Liver (tissue), 9 donors: ENCODE measurements around the gene ERCC6L. TPM values are rescaled to one million over a fixed set of nuclear protein-coding genes. Genes with fewer than 3 reads are reported as not detected.

ENCODE experiments used
- DNase-seq: peaks from one replicate; pipeline ENCODE4 v3.0.0-alpha.2; 2017; ENCODE audit warnings: low spot score
- H3K27ac ChIP-seq, 2 donors: one replicate each; pipeline ENCODE4 v1.7.0; 2013; ENCODE audit warnings: inconsistent platforms in 2 of 2, low read length in 2 of 2, control low read depth in 1 of 2, low read depth in 1 of 2, mild to moderate bottlenecking in 1 of 2
- H3K27me3 ChIP-seq, 4 donors: one replicate each; pipeline versions ENCODE4 v1.6.1 to v1.7.0; 2013; ENCODE audit warnings: low read length in 3 of 4, inconsistent platforms in 1 of 4, mild to moderate bottlenecking in 1 of 4, moderate library complexity in 1 of 4; ENCODE audit not compliant: control insufficient read depth in 4 of 4, insufficient read depth in 4 of 4
- H3K36me3 ChIP-seq, 4 donors: one replicate each; pipeline versions ENCODE4 v1.6.1 to v1.7.0; 2013; ENCODE audit warnings: low read length in 3 of 4, mild to moderate bottlenecking in 3 of 4, low read depth in 1 of 4, moderate library complexity in 1 of 4; ENCODE audit not compliant: control insufficient read depth in 4 of 4, insufficient read depth in 3 of 4
- H3K4me1 ChIP-seq, 4 donors: one replicate each; pipeline versions ENCODE4 v1.6.1 to v1.7.0; 2013; ENCODE audit warnings: low read length in 3 of 4, mild to moderate bottlenecking in 3 of 4, moderate library complexity in 1 of 4; ENCODE audit not compliant: control insufficient read depth in 4 of 4, insufficient read depth in 4 of 4
- H3K4me3 ChIP-seq, 3 donors: one replicate each; pipeline versions ENCODE4 v1.6.1 to v1.7.0; 2013; ENCODE audit warnings: low read length in 3 of 3, control low read depth in 1 of 3, low read depth in 1 of 3, mild to moderate bottlenecking in 1 of 3
- H3K9ac ChIP-seq, 2 donors: one replicate each; pipeline ENCODE4 v1.7.0; 2013; ENCODE audit warnings: low read length in 2 of 2, mild to moderate bottlenecking in 2 of 2, moderate library complexity in 2 of 2, control low read depth in 1 of 2, low read depth in 1 of 2
- H3K9me3 ChIP-seq, 4 donors: one replicate each; pipeline versions ENCODE4 v1.6.1 to v1.7.0; 2013; ENCODE audit warnings: low read length in 3 of 4; ENCODE audit not compliant: control insufficient read depth in 4 of 4
- ATF3 ChIP-seq: IDR thresholded peaks from 2 replicates; pipeline ENCODE4 v1.6.1; 2016; ENCODE audit warnings: antibody characterized with exemption
- CTCF ChIP-seq: fragments of 150-350 bp; IDR thresholded peaks from 2 replicates; pipeline ENCODE4 v1.5.1; 2017; ENCODE audit warnings: improper control_type of control experiment, low read depth, low read length; ENCODE audit not compliant: missing input control
- EGR1 ChIP-seq, 2 donors: IDR thresholded peaks; 2 replicates each; pipeline ENCODE4 v1.6.1; 2016 to 2018; ENCODE audit warnings: antibody characterized with exemption in 2 of 2, low read depth in 2 of 2
- FOXA1 ChIP-seq: IDR thresholded peaks from 2 replicates; pipeline ENCODE4 v1.6.1; 2016; ENCODE audit warnings: antibody characterized with exemption
- FOXA2 ChIP-seq: IDR thresholded peaks from 2 replicates; pipeline ENCODE4 v1.6.1; 2016; ENCODE audit warnings: antibody characterized with exemption
- GABPA ChIP-seq, 2 donors: IDR thresholded peaks in 1 of 2; conservative IDR thresholded peaks in 1 of 2; 2 replicates each; pipeline ENCODE4 v1.6.1; 2016; ENCODE audit warnings: antibody characterized with exemption in 2 of 2, mild to moderate bottlenecking in 1 of 2, moderate library complexity in 1 of 2
- HNF4A ChIP-seq, 2 donors: conservative IDR thresholded peaks; 2 replicates each; pipeline ENCODE4 v1.6.1; 2016; ENCODE audit warnings: antibody characterized with exemption in 2 of 2, mild to moderate bottlenecking in 2 of 2
- HNF4G ChIP-seq: IDR thresholded peaks from 2 replicates; pipeline ENCODE4 v1.6.1; 2016; ENCODE audit warnings: antibody characterized with exemption
- JUND ChIP-seq, 2 donors: IDR thresholded peaks; 2 replicates each; pipeline ENCODE4 v1.6.1; 2016; ENCODE audit warnings: antibody characterized with exemption in 2 of 2
- RAD21 ChIP-seq, 2 donors: IDR thresholded peaks; 2 replicates each; pipeline ENCODE4 v1.6.1; 2016; ENCODE audit warnings: antibody characterized with exemption in 2 of 2, mild to moderate bottlenecking in 2 of 2
- RXRA ChIP-seq, 2 donors: IDR thresholded peaks; 2 replicates each; pipeline ENCODE4 v1.6.1; 2017 to 2018; ENCODE audit warnings: antibody characterized with exemption in 2 of 2, mild to moderate bottlenecking in 1 of 2
- SP1 ChIP-seq: IDR thresholded peaks from 2 replicates; pipeline ENCODE4 v1.6.1; 2018; ENCODE audit warnings: antibody characterized with exemption, mild to moderate bottlenecking
- TAF1 ChIP-seq: conservative IDR thresholded peaks from 2 replicates; pipeline ENCODE4 v1.6.1; 2016; ENCODE audit warnings: antibody characterized with exemption, mild to moderate bottlenecking
- YY1 ChIP-seq: IDR thresholded peaks from 2 replicates; pipeline ENCODE4 v1.6.1; 2016; ENCODE audit warnings: antibody characterized with exemption, mild to moderate bottlenecking
- ZBTB33 ChIP-seq: IDR thresholded peaks from 2 replicates; pipeline ENCODE4 v1.6.1; 2016; ENCODE audit warnings: antibody characterized with exemption
- WGBS: extraction: QIAGEN DNeasy Blood & Tissue Kit; methylation state at CpG from one replicate; pipeline ENCODE4 v1.1.7; 2013; 5-methylcytosine and 5-hydroxymethylcytosine counted together
- polyA plus RNA-seq, 2 donors: library from polyadenylated mRNA; stranded (reverse) in 1 of 2; unstranded in 1 of 2; fragments of 200-250 nt in 1 of 2; fragments of >200 nt in 1 of 2; fragmentation: Nextera tagmentation in 1 of 2; extraction: Ambion mirVana in 1 of 2; gene quantifications; one replicate each; pipeline versions ENCODE4 v1.2.1 to v1.2.3, GENCODE V29; 2013 to 2015
- total RNA-seq, 2 donors: library from RNA; depleted of rRNA; stranded (reverse); fragments of >200 nt; gene quantifications; one replicate each; pipeline ENCODE4 v1.2.3, GENCODE V29; 2014
- TF ChIP-seq, protein P1 (sequence below): IDR thresholded peaks from 2 replicates; pipeline ENCODE4 v1.6.1; 2016; ENCODE audit warnings: antibody characterized with exemption, mild to moderate bottlenecking
- TF ChIP-seq, protein P2 (sequence below): IDR thresholded peaks from 2 replicates; pipeline ENCODE4 v1.6.1; 2016; ENCODE audit warnings: antibody characterized with exemption
- donor health status: healthy.
- donor health status: healthy.
- donor health status: healthy.
- donor health status: healthy.
- donor health status: healthy.

Gene ERCC6L
- total and polyA plus RNA-seq, 4 donors, result 0.17 to 4.7 (median 0.29) TPM; not detected in 1

DNA sequence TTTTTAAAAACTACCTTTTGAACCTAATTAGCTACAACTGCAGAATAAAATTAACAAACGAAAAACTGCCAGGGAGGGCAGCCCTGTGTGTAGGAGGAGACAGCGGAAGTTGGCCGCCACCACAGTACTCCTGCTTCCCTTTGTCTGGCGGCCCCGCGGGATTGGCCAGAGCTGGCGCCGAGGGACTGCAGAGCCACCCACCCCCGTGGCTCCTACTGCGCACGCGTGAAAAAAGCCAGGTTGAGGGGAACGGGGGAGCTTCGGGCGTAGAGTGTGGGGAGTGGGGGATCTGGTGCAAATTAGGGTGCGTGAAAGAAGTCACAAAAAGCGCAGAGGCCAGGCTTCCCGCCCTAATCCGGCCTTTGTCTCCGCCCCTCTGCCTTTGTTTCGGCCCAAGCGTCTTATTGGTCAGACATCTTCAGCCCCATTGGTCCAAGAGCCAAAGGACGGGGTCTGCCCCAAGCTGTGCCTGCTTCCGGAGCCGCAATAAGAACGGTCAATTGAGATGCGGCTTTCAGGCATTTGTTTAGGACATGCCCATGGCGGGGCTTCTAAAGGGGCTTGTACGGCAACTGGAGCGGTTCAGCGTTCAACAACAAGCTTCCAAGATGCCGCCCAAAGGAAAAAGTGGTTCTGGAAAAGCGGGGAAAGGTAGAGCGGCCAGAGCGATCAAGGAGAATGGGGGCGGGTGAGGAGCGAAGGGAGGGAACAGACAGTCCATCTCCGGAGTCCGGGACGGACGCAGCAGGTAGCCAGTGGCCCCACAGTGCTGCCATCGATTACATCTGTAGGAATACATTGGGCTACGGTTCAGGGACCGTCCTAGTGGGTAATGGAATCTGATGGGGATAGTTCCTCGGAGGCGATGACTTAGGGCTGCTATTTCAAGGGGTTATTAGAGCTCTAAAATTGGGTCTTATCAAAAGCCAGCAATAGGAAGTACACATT lies 57.4 kb downstream of the ERCC6L start, which contains the start of gene PIN4 (continued):
- TF ChIP-seq, protein P1, sequence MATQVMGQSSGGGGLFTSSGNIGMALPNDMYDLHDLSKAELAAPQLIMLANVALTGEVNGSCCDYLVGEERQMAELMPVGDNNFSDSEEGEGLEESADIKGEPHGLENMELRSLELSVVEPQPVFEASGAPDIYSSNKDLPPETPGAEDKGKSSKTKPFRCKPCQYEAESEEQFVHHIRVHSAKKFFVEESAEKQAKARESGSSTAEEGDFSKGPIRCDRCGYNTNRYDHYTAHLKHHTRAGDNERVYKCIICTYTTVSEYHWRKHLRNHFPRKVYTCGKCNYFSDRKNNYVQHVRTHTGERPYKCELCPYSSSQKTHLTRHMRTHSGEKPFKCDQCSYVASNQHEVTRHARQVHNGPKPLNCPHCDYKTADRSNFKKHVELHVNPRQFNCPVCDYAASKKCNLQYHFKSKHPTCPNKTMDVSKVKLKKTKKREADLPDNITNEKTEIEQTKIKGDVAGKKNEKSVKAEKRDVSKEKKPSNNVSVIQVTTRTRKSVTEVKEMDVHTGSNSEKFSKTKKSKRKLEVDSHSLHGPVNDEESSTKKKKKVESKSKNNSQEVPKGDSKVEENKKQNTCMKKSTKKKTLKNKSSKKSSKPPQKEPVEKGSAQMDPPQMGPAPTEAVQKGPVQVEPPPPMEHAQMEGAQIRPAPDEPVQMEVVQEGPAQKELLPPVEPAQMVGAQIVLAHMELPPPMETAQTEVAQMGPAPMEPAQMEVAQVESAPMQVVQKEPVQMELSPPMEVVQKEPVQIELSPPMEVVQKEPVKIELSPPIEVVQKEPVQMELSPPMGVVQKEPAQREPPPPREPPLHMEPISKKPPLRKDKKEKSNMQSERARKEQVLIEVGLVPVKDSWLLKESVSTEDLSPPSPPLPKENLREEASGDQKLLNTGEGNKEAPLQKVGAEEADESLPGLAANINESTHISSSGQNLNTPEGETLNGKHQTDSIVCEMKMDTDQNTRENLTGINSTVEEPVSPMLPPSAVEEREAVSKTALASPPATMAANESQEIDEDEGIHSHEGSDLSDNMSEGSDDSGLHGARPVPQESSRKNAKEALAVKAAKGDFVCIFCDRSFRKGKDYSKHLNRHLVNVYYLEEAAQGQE, result no peak
- TF ChIP-seq RAD21 (IDR thresholded peaks at IDR 0.05) (peak in 1 of 2 donors; percentile 20), TAF1 (peak; percentile 14)

DNA sequence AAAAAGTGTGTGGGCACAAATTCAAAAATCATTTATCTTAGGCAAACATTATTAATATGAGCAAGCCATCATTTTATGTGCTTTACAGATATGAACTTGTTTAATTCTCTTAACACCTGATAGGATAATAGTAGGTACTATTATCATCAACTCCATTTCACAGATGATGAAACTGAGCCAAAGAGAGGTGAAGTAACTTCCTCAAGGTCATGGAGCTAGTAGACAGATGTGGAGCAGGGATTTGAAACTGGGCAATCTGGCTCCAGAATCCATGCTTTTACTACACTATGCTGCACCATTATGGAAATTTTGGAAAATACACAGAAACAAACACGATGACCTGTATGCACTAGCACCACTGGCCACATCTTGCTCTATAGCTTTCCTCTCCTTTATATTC lies 58.3 kb downstream of the ERCC6L start:
- Histone ChIP-seq H3K27ac (no peak overlapping the region), H3K27me3 (no peaks in the 10 kb centered on the region), H3K4me3 (no peak overlapping the region), H3K4me1 (peaks cover 2 to 14% (median 8%) of the 10 kb centered on the region in 4 donors), H3K36me3 (peaks cover 0 to 2% (median 0%) of the 10 kb centered on the region in 4 donors), H3K9ac (no peak overlapping the region), H3K9me3 (no peaks in the 10 kb centered on the region)
- 55% methylated on average over 1 of the region's 1 CpG for WGBS
- no peak for TF ChIP-seq HNF4A (conservative IDR thresholded peaks at IDR 0.05)
- TF ChIP-seq GABPA (IDR thresholded peaks at IDR 0.05 in 1 of 2, conservative IDR thresholded peaks at IDR 0.05 in 1 of 2), result no peak
- no peak for TF ChIP-seq SP1
- no peak for TF ChIP-seq ZBTB33
- no peak for TF ChIP-seq EGR1 (IDR thresholded peaks at IDR 0.05; ENCODE audit: low read depth in 2 of 2)
- TF ChIP-seq RAD21 (IDR thresholded peaks at IDR 0.05), result no peak
- no peak for TF ChIP-seq TAF1
- no peak for TF ChIP-seq ATF3
- no peak for TF ChIP-seq YY1
- TF ChIP-seq, protein P1, result no peak
- TF ChIP-seq HNF4G, result no peak
- TF ChIP-seq CTCF, result no peak
- no peak for TF ChIP-seq JUND (IDR thresholded peaks at IDR 0.05)
- no peak for TF ChIP-seq FOXA1
- no peak for TF ChIP-seq FOXA2
- TF ChIP-seq, protein P2, sequence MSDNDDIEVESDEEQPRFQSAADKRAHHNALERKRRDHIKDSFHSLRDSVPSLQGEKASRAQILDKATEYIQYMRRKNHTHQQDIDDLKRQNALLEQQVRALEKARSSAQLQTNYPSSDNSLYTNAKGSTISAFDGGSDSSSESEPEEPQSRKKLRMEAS, result no peak
- TF ChIP-seq RXRA (IDR thresholded peaks at IDR 0.05), result no peak
- DNase-seq, result no peak
